HepG2 (cell line): Measurements from ENCODE around the gene GLYR1. TPM values are rescaled to one million over a fixed set of nuclear protein-coding genes. Genes with fewer than 3 reads are reported as not detected.

ENCODE experiments used
- HDAC1 ChIP-seq: sonication (generic); formaldehyde crosslinking; IDR thresholded peaks from 2 replicates; pipeline ENCODE4 v1.5.1; 2020; ENCODE audit warnings: mild to moderate bottlenecking, missing genetic modification reagents
- HOXA3 ChIP-seq: sonication (generic); formaldehyde crosslinking; IDR thresholded peaks from 2 replicates; pipeline ENCODE4 v1.5.0; 2020; ENCODE audit warnings: missing genetic modification reagents
- PHF8 ChIP-seq: sonication (generic); formaldehyde crosslinking; IDR thresholded peaks from 2 replicates; pipeline ENCODE4 v1.5.0; 2020; ENCODE audit warnings: missing genetic modification reagents
- RBM22 ChIP-seq: fragments of 200-400 bp; formaldehyde crosslinking; optimal IDR thresholded peaks from 2 replicates; pipeline ENCODE3; 2017; ENCODE audit warnings: mild to moderate bottlenecking, low read length, moderate library complexity
- SAP130 ChIP-seq: IDR thresholded peaks from 2 replicates; pipeline ENCODE4 v1.6.1; 2016; ENCODE audit warnings: low read depth
- UBTF ChIP-seq: sonication (generic); formaldehyde crosslinking; IDR thresholded peaks from 2 replicates; pipeline ENCODE4 v1.4.0; 2020; ENCODE audit warnings: mild to moderate bottlenecking, missing genetic modification reagents
- ZBTB38 ChIP-seq: sonication (generic); formaldehyde crosslinking; IDR thresholded peaks from 2 replicates; pipeline ENCODE4 v1.5.1; 2020; ENCODE audit warnings: mild to moderate bottlenecking, missing genetic modification reagents
- ZNF230 ChIP-seq: sonication (generic); formaldehyde crosslinking; IDR thresholded peaks from 2 replicates; pipeline ENCODE4 v1.4.0; 2020; ENCODE audit warnings: mild to moderate bottlenecking, missing genetic modification reagents
- ZNF24 ChIP-seq: fragments of 450-650 bp; IDR thresholded peaks from 2 replicates; pipeline ENCODE4 v1.6.1; 2017; ENCODE audit warnings: antibody characterized with exemption, mild to moderate bottlenecking
- ZNF280B ChIP-seq: sonication (generic); formaldehyde crosslinking; IDR thresholded peaks from 2 replicates; pipeline ENCODE4 v1.5.0; 2020; ENCODE audit warnings: missing genetic modification reagents, mild to moderate bottlenecking, borderline replicate concordance
- ZNF3 ChIP-seq: IDR thresholded peaks from 2 replicates; pipeline ENCODE4 v1.7.0; 2017; ENCODE audit warnings: inconsistent platforms
- ZNF317 ChIP-seq: sonication (generic); formaldehyde crosslinking; IDR thresholded peaks from 2 replicates; pipeline ENCODE4 v1.5.0; 2020; ENCODE audit warnings: mild to moderate bottlenecking, missing genetic modification reagents
- ZNF546 ChIP-seq: sonication (generic); formaldehyde crosslinking; conservative IDR thresholded peaks from 2 replicates; pipeline ENCODE4 v1.8.1; 2023; ENCODE audit warnings: mild to moderate bottlenecking, missing genetic modification reagents
- ZNF737 ChIP-seq: sonication (generic); formaldehyde crosslinking; IDR thresholded peaks from 2 replicates; pipeline ENCODE4 v1.5.0; 2020; ENCODE audit warnings: missing genetic modification reagents, mild to moderate bottlenecking, borderline replicate concordance
- ZNF816 ChIP-seq: sonication (generic); formaldehyde crosslinking; IDR thresholded peaks from 2 replicates; pipeline ENCODE4 v1.8.0; 2022; ENCODE audit warnings: missing genetic modification reagents, mild to moderate bottlenecking, borderline replicate concordance
- ZXDC ChIP-seq: sonication (generic); formaldehyde crosslinking; IDR thresholded peaks from 2 replicates; pipeline ENCODE4 v1.5.0; 2020; ENCODE audit warnings: mild to moderate bottlenecking, missing genetic modification reagents
- ZZZ3 ChIP-seq: sonication (generic); formaldehyde crosslinking; IDR thresholded peaks from 2 replicates; pipeline ENCODE4 v1.4.0; 2020; ENCODE audit warnings: missing genetic modification reagents, mild to moderate bottlenecking, borderline replicate concordance
- polyA plus RNA-seq, 8 experiments: library from polyadenylated mRNA; depleted of rRNA in 3 of 8; stranded (reverse) in 7 of 8; unstranded in 1 of 8; fragments of >200 nt; fragmentation: Illumina TruSeq in 4 of 8; extraction: Trizol in 4 of 8; gene quantifications; 2 replicates each; pipeline versions ENCODE4 v1.2.1 to v1.2.3, GENCODE V29; 2011 to 2016; ENCODE audit warnings: low read depth in 4 of 8, missing spikeins in 1 of 8, mixed read lengths in 1 of 8; ENCODE audit not compliant: insufficient read depth in 1 of 8
- total RNA-seq, 5 experiments: library from RNA; depleted of rRNA; stranded (reverse); fragments of >200 nt; fragmentation: Illumina TruSeq; extraction: Trizol; gene quantifications; 2 replicates each; pipeline ENCODE4 v1.2.3, GENCODE V29; 2016; ENCODE audit warnings: low read depth in 1 of 5
- TF ChIP-seq, protein P1 (sequence below): sonication (generic); formaldehyde crosslinking; conservative IDR thresholded peaks from 2 replicates; pipeline ENCODE4 v1.4.0; 2020; ENCODE audit warnings: mild to moderate bottlenecking, missing genetic modification reagents, moderate library complexity

Gene GLYR1
- total and polyA plus RNA-seq, 2 of the 13 experiments (the other 11 are each of a cell fraction or from before 2014, with no cell fraction given) = 28.3 to 48.7 TPM

DNA sequence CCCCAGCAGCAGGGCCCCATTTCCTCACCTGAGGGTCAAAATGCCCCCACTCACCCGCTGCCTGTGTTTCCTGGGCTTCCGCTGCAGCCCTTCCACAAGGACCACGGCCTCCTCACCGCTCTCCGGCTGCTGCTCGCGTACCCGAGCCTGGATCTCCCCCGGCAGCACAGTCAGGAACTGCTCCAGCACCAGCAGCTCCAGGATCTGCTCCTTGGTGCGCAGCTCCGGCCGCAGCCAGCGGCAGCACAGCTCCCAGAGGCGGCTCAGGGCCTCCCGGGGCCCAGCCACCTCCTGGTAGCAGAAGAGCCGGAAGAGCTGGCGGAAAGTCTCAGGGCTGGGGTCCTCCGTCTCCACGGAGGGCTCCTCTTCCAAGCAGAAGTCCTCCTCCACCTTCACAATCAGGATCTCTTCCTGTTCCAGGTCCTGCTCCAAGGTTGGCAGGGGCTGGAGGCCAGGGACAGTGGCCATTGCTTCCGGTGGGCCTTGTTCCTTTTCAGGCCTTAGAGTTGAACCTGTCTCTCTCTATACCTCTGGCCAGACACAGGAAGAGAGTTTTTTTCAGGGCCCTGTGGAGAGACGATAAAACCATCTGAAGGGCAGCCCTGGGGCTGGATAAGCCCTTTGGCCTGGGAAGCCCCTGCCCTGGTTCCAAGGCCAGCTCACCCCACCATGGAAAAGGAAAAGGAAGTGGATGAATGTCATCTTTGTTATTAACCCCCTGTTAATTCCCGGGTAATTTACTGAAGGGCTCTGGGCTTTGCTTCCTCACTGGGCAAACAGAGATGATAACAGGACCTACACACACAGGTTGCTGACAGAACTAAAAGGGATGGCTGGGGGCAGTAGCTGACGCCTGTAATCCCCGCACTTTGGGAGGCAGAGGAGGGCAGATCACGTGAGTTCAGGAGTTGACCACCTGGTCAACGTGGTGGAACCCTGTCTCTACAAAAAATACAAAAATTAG is 81.3 kb downstream of the GLYR1 start (continued):
- TF ChIP-seq ZNF737 (CRISPR knock-in tag) (no peak), ZNF816 (0 out of 2 replicates have a peak, but pooled peaks have one; percentile 34), RBM22 (no peak), ZBTB38 (CRISPR knock-in tag) (peak; percentile 93), UBTF (CRISPR knock-in tag) (peak; percentile 18; the same call in 1 of the 2 replicates), ZNF230 (0 out of 2 replicates have a peak, but pooled peaks have one; percentile 35), PHF8 (no peak), HOXA3 (CRISPR knock-in tag) (peak; percentile 45; the same call in 1 of the 2 replicates), ZNF3 (no peak), ZNF317 (CRISPR knock-in tag) (peak; percentile 37; the same call in 1 of the 2 replicates), SAP130 (peak; percentile 44), ZXDC (CRISPR knock-in tag) (no peak), ZZZ3 (CRISPR knock-in tag) (peak; percentile 38; the same call in 1 of the 2 replicates), ZNF546 (CRISPR knock-in tag) (0 out of 2 replicates have a peak, but pooled peaks have one; percentile 0), ZNF24 (no peak), ZNF280B (CRISPR knock-in tag) (peak; percentile 65; the same call in 1 of the 2 replicates), HDAC1 (CRISPR knock-in tag) (peak; percentile 53; the same call in 1 of the 2 replicates)
- TF ChIP-seq, protein P1, sequence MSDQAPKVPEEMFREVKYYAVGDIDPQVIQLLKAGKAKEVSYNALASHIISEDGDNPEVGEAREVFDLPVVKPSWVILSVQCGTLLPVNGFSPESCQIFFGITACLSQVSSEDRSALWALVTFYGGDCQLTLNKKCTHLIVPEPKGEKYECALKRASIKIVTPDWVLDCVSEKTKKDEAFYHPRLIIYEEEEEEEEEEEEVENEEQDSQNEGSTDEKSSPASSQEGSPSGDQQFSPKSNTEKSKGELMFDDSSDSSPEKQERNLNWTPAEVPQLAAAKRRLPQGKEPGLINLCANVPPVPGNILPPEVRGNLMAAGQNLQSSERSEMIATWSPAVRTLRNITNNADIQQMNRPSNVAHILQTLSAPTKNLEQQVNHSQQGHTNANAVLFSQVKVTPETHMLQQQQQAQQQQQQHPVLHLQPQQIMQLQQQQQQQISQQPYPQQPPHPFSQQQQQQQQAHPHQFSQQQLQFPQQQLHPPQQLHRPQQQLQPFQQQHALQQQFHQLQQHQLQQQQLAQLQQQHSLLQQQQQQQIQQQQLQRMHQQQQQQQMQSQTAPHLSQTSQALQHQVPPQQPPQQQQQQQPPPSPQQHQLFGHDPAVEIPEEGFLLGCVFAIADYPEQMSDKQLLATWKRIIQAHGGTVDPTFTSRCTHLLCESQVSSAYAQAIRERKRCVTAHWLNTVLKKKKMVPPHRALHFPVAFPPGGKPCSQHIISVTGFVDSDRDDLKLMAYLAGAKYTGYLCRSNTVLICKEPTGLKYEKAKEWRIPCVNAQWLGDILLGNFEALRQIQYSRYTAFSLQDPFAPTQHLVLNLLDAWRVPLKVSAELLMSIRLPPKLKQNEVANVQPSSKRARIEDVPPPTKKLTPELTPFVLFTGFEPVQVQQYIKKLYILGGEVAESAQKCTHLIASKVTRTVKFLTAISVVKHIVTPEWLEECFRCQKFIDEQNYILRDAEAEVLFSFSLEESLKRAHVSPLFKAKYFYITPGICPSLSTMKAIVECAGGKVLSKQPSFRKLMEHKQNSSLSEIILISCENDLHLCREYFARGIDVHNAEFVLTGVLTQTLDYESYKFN = peak; percentile 66
